Gastrocnemius medialis (tissue), 4 donors: ENCODE results near the gene NCAPH2. TPM values are rescaled to one million over a fixed set of nuclear protein-coding genes. Genes with fewer than 3 reads are reported as not detected.

Experiments used
- ATAC-seq, 2 donors: fragments of 150-250 bp; one replicate each; pipeline ENCODE4 v1.9.1; 2016
- DNase-seq, 2 donors: peaks; one replicate each; pipeline ENCODE4 v3.0.0-alpha.2; 2019
- H3K27ac ChIP-seq, 4 donors: fragments of 200-600 bp; sonication (generic); 1 replicate in 1 of 4; 2 replicates in 3 of 4; pipeline ENCODE4 v1.5.1; 2016 to 2018; ENCODE audit warnings: mild to moderate bottlenecking in 2 of 4, moderate library complexity in 1 of 4
- H3K27me3 ChIP-seq, 3 donors: fragments of 200-600 bp; sonication (generic) in 2 of 3; 1 replicate in 1 of 3; 2 replicates in 2 of 3; pipeline versions ENCODE4 v1.5.1 to v1.6.0; 2016 to 2019; ENCODE audit warnings: mild to moderate bottlenecking in 1 of 3, moderate library complexity in 1 of 3
- H3K36me3 ChIP-seq, 2 donors: fragments of 200-600 bp; sonication (generic) in 1 of 2; one replicate each; pipeline ENCODE4 v1.5.1; 2017 to 2018
- H3K4me1 ChIP-seq, 2 donors: fragments of 200-600 bp; sonication (generic) in 1 of 2; one replicate each; pipeline ENCODE4 v1.5.1; 2016 to 2017; ENCODE audit warnings: mild to moderate bottlenecking in 2 of 2
- H3K4me3 ChIP-seq, 4 donors: fragments of 200-600 bp; sonication (generic) in 3 of 4; 1 replicate in 1 of 4; 2 replicates in 3 of 4; pipeline ENCODE4 v1.5.1; 2016 to 2019; ENCODE audit warnings: mild to moderate bottlenecking in 2 of 4
- H3K9me3 ChIP-seq, 3 donors: fragments of 200-600 bp; sonication (generic) in 2 of 3; 1 replicate in 1 of 3; 2 replicates in 2 of 3; pipeline ENCODE4 v1.5.1; 2016 to 2019
- CTCF ChIP-seq, 5 experiments: fragments of 450-650 bp in 3 of 5; fragments of 200-600 bp in 2 of 5; sonication (generic) in 2 of 5; IDR thresholded peaks in 4 of 5; conservative IDR thresholded peaks in 1 of 5; 1 replicate in 4 of 5; 2 replicates in 1 of 5; pipeline ENCODE4 v1.5.1; 2016 to 2019; ENCODE audit warnings: antibody characterized with exemption in 5 of 5, mild to moderate bottlenecking in 3 of 5, moderate library complexity in 3 of 5
- POLR2A ChIP-seq, 2 donors: fragments of 450-650 bp; IDR thresholded peaks; one replicate each; pipeline ENCODE4 v1.6.1; 2017; ENCODE audit warnings: antibody characterized with exemption in 2 of 2, mild to moderate bottlenecking in 2 of 2, moderate library complexity in 2 of 2
- in situ Hi-C, 4 donors: fragments of 200-750 bp; cut with MboI; loops; one replicate each; pipeline versions ENCODE4 v1.15.0 to v1.8.0; 2017; ENCODE audit warnings: low sequenced_read_pairs in 4 of 4
- intact Hi-C: fragments of 100-400 bp; cut with DNase I; formaldehyde crosslinking; loops from one replicate; pipeline ENCODE4 v1.15.1; 2023; ENCODE audit warnings: low total_unique reads
- total RNA-seq, 4 donors: library from RNA; depleted of rRNA; stranded (reverse); fragments of >200 nt; gene quantifications; one replicate each; pipeline versions ENCODE4 v1.1.0 to v1.2.3, GENCODE V29; 2016

The NCAPH2 gene
- total RNA-seq, 4 donors from 2014 or later = 19.0 to 29.3 (median 23.4) TPM

DNA sequence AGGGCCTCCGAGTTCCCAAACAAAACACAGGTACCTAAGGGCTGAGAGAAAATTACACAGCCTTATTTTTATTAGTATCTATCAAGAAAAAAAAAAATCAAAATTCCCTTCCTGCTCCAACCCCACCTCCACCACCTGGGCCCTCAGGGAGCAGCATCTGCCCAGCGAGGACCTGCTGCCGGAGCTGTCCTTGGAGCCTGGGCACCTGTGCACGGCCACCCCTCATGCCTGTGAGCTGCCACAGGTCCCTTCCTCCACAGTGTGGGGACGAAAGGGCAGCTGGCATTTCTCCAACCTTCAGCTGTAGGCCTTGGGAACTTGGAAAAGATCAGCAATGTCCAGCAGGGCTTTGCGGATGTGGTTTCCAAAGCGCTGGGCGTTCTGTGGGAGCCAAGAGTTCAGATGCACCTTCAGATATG lies 61.0 kb downstream of the NCAPH2 start:
- TF ChIP-seq POLR2A (IDR thresholded peaks at IDR 0.05) = no peak
- TF ChIP-seq CTCF (IDR thresholded peaks at IDR 0.05 in 4 of 5, conservative IDR thresholded peaks at IDR 0.05 in 1 of 5) = no peak
- Histone ChIP-seq H3K27ac (no peak overlapping the region), H3K9me3 (no peaks in the 10 kb centered on the region), H3K36me3 (peaks cover 0 to 68% of the 10 kb centered on the region in 2 donors), H3K4me1 (peaks cover 0 to 5% of the 10 kb centered on the region in 2 donors), H3K4me3 (no peak overlapping the region), H3K27me3 (no peaks in the 10 kb centered on the region)
- in situ Hi-C loops (no loop called here), intact Hi-C loops (no loop called here)
- DNase-seq (no peak), ATAC-seq (no peak)

DNA sequence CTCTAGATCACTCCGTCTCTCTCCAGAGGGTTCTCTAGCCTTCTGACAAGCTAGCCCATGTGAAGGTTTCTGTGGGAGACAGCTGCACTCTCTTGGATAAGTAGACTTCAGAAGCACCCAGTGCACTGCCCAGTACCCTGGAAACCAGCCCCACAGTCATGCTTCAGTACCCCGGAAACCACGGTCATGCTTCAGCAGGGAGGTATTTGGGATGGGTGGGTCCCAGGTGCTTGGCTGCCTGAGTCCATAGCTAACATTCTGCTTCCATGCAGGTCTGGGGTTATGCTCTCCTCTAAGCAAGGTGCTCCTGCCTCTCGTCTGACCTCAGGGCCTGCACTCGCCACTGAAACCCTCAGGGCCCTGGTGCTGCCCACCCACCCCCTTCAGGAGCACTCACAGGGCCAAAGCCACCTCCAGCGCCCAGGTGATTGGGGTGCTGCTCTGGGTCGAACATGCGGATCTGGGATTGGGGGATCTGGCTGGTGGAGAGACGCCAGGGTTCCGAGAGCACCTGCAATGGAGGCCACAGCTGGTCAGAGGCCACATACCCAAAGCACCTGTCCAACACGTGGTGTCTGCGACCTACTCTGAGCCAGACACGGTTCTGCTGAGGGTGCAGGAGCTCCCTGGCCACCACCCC lies 62.0 kb downstream of the NCAPH2 start:
- H3K4me3 ChIP-seq = no peak overlapping the region
- TF ChIP-seq POLR2A (IDR thresholded peaks at IDR 0.05) = no peak
- TF ChIP-seq CTCF (IDR thresholded peaks at IDR 0.05 in 4 of 5, conservative IDR thresholded peaks at IDR 0.05 in 1 of 5) = no peak
- H3K9me3 ChIP-seq = no peaks in the 10 kb centered on the region
- peak overlapping the region in 1 of 4 donors; percentile 42 for H3K27ac ChIP-seq
- in situ Hi-C loops = no loop called here
- DNase-seq = no peak
- H3K27me3 ChIP-seq = no peaks in the 10 kb centered on the region
- peaks cover 0 to 75% of the 10 kb centered on the region in 2 donors for H3K36me3 ChIP-seq
- peaks cover 0 to 5% of the 10 kb centered on the region in 2 donors for H3K4me1 ChIP-seq
- no peak for ATAC-seq
- intact Hi-C loops = no loop called here

DNA sequence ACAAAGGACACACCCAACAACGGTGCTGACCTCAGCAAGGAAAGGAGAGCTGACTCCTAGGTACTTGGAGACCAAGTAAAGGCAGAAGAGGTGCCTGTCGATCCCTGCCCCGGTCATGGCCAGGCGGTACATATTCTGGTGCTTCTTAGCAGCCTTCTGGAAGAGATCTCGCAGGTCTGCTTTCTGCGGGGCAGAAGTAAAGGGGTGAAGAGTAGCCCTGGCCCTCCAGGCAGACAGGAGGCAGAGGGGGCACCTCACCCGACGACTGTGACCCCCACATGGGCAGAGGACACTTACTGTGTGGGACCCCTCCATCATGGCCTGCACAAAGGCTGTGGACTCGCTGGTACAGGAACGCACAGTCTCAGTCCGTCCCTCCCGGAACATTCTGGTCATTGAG lies 62.8 kb downstream of the NCAPH2 start:
- DNase-seq = no peak
- in situ Hi-C loops = no loop called here
- H3K27ac ChIP-seq = peak overlapping the region in 1 of 4 donors; percentile 42
- H3K4me3 ChIP-seq = no peak overlapping the region
- intact Hi-C loops = no loop called here
- H3K36me3 ChIP-seq = peaks cover 0 to 75% of the 10 kb centered on the region in 2 donors
- no peak for TF ChIP-seq POLR2A (IDR thresholded peaks at IDR 0.05)
- TF ChIP-seq CTCF (IDR thresholded peaks at IDR 0.05 in 4 of 5, conservative IDR thresholded peaks at IDR 0.05 in 1 of 5) = no peak
- H3K9me3 ChIP-seq = no peaks in the 10 kb centered on the region
- no peaks in the 10 kb centered on the region for H3K27me3 ChIP-seq
- peaks cover 0 to 5% of the 10 kb centered on the region in 2 donors for H3K4me1 ChIP-seq
- ATAC-seq = no peak

DNA sequence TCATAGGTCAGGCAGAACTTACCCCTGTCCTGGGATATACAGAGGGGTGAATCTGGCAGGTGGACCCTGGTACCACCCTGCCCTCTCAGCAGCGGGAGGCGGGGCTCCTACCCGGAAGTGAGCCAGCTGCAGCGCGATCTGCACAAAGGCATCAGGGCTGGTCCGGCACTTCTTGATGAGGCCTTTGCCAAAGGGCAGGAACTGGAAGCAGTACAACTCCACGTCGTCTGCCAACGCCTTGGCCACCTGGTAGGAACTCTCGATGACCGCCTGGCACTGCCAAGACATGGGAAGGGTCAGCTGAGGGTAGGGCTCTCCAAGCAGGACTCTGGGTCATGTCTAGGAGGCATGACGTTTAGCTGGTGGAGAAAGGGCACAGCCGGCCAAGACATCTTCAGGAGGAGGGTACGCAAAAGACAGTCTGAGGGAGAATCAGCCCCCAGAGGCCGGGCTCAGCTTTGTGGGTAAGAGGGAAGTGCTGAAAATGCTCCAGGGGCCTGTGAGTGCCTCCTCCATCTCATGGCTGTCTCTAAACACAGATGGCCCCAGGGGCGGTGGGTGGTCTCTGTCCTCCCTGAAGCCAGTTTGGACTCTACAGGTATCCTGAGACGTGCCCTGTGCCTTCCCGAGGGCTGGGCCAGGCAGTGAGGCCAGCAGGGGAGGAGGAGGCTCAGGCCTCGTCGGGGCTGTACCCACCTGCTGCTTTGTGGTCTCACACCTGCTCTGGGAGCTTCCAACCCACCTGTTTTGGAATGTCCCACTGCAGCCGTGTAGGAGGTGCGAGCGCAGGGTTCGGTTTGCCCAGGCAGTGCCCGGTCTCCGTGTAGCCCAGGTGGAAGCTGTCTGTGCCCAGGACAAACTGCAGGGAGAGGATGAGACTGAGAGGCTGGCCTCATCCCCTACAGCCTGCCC lies 63.5 kb downstream of the NCAPH2 start:
- H3K27ac ChIP-seq = peak overlapping the region in 2 of 4 donors; percentile 60 to 65
- ATAC-seq = peak; percentile 87 to 89
- in situ Hi-C loops = no loop called here

More for the DNA sequence above, 63.5 kb downstream of the NCAPH2 start:
- Histone ChIP-seq H3K36me3 (peaks cover 0 to 75% of the 10 kb centered on the region in 2 donors), H3K27me3 (no peaks in the 10 kb centered on the region), H3K4me3 (no peak overlapping the region), H3K9me3 (no peaks in the 10 kb centered on the region), H3K4me1 (peaks cover 0 to 8% of the 10 kb centered on the region in 2 donors)
- DNase-seq = peak; percentile 77 to 89
- TF ChIP-seq CTCF (IDR thresholded peaks at IDR 0.05 in 4 of 5, conservative IDR thresholded peaks at IDR 0.05 in 1 of 5) (no peak), POLR2A (IDR thresholded peaks at IDR 0.05) (no peak)
- intact Hi-C loops = no loop called here
